HG02623 (cell line): ENCODE measurements around the gene PRKCE.

Source experiments
- ATAC-seq: cut with Tn5 transposase; IDR thresholded peaks from one replicate; pipeline ENCODE4 v1.9.1; 2021; ENCODE audit warnings: moderate library complexity; ENCODE audit not compliant: unreplicated experiment

Gene PRKCE

DNA sequence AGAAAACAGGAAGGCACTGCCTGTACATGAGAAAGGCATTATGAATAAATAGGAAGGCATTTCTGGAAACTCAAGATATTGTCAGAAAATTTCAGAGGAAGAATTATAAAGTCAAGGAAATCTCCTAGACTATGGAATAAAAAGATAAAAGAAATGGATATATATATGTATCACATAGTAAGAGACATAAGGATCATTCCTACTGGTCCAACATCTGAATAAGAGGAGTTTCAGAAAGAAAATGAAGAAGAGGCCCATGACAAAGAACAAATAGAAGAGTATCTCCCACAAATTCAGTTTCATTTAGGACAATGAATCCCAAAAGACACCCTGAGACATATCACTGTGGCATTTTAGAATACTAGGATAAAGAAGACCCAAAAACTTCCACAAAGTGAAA lies 178.8 kb downstream of the PRKCE start:
- ATAC-seq = no peak

- peak; percentile 23 for ATAC-seq
Observed at GRCh38 chr2:45833301-45833967, 182.0 kb downstream of the PRKCE start.

GRCh38 chr2:45833968-45834344 lies 182.5 kb downstream of the PRKCE start:
- ATAC-seq = peak; percentile 85

- ATAC-seq = no peak
Observed at GRCh38 chr2:45834372-45834771, 182.9 kb downstream of the PRKCE start.

- ATAC-seq = no peak
Observed at GRCh38 chr2:45834858-45835257, 183.4 kb downstream of the PRKCE start.

- ATAC-seq = no peak
Observed at GRCh38 chr2:45836316-45836715, 184.8 kb downstream of the PRKCE start.

- peak; percentile 29 for ATAC-seq
Observed at GRCh38 chr2:45836740-45837139, 185.3 kb downstream of the PRKCE start.

DNA sequence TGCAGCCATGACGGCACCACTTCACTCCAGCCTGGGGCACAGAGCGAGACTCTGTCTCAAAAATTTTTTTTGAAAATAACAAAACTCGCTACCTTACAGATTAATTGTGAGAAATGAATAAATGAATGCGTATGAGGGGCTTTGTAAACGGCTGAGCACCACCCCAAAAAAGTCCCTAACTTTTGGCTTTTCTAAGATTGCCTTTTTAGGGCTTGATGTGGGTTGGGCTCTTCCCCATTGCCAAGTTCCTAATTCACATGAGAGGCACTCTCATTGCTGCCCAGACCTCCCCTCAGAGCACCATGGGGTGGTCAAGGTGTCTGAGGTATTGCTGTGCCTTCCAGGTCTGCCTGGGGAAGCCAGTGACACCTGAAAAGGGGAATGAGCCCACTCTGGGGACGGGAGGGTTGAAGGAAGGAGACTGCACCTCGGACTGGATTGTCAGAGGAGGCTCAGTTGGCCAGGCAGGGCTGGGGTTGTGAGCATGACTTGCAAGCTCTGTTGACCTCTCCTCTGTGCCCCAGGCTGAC lies 186.4 kb downstream of the PRKCE start:
- no peak for ATAC-seq

DNA sequence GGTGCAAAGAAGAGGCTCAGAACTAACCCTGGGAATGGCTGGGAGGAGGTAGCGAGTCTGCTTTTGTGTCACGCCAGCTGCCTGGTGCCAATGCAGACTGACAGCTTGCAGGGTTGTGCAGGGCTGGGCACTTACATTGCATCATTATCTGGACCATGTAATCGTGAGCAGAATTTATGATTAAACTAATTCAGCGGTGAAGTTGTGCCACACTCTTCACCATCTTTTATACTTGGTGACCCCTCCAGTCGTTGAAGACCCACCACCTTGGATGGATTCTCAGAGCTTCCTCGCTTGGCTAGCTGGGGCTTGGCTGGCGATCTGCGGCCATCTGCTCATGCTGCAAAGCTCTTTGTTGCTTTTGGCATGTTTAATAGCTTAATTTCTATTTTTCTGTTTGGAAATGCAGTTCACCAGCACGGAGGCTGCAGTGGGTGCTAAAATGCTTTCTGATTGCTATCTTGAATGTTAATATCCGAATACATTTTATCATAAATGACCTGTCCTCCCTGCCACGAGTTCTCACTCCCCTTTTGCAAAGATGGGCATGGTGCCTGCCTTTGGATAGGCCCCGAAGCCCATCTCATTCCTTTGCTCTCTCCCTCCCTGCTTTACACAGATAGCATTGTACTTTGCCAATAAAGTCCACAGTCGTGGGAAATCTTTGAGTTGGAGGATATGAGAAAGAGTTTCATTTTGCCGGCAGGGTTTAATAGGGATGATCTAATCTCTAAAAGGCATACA lies 188.2 kb downstream of the PRKCE start:
- no peak for ATAC-seq

- no peak for ATAC-seq
Observed at GRCh38 chr2:45840481-45840880, 189.0 kb downstream of the PRKCE start.

DNA sequence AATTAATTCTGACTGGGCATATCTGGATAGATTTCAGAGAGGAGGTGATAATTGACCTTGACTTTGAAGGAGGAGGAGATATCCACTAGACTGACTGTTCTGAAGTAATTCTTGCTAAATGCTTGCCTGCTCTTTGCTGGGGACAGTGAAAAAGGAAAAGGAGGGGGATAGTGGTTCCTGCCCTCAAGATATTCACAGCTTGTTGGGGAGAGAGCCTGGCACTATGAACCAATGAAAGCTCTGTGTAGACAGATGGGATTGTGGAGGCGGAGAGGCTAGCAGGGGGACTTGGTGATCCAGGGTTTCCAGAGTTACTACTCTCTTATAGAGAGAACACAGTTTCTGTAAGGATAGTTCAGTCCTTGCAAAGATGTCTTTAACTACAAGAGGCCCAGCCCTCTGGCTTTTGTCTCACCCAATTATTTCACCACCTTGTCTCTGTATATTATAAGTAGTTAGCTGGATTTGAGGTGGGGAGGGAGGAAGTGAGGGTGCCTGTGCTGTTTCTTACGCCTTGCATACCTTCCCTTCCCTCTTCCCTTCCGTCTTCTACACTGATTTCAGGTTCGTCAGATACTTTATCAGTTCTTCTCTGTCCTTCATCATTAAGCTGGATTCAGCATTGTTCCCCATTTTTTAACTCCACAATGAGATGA lies 190.4 kb downstream of the PRKCE start:
- no peak for ATAC-seq

DNA sequence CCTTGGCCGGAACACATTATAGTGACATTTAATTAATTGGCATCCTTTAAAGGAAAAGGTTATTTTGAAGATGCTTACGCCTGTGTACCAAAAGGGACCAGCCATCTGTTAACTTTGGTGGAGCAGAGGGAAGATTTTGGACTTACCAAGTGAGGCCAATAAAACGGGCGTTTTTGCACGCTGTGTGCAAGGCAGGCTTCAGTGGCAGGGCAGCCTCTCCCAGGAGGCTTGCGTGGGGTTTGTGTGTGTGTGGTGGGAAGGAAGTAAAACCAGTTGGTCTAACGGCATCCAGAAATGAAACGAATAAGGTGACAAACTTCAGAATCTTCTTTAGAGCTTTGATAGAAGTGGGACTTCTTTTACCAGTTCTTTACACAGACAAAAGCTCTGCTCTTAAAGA lies 191.7 kb downstream of the PRKCE start:
- peak; percentile 47 for ATAC-seq

DNA sequence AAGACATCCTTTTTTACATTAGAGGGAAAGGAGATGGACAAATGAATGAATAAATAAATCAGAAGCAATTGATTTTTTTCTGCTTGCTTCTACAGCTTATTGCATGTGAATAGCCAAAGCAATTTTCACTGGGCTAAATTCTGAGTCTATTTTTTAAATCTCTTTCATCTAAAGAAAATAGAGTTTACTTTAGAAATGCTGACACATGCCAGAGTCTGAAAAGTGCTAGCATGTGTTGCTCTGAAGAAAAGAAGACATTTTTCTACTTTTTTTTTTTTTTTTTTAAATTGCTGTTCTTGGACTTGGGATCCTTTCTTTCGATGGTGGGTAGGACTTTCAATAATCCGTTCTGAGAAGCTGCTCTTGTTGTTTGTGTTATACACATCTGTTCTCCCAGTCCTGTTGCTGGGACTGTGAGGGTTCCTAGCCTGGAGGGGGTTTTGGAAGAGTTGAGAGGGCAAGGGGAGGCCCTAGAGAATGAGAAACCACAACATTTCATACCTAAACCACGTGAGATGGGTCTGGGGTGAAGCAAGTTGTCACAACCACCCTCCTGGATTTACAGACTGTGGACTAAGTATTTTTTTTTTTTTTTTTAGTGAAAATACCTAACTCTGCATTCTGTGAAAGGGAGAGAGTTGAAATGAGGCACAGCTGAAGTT lies 193.5 kb downstream of the PRKCE start:
- ATAC-seq = no peak

DNA sequence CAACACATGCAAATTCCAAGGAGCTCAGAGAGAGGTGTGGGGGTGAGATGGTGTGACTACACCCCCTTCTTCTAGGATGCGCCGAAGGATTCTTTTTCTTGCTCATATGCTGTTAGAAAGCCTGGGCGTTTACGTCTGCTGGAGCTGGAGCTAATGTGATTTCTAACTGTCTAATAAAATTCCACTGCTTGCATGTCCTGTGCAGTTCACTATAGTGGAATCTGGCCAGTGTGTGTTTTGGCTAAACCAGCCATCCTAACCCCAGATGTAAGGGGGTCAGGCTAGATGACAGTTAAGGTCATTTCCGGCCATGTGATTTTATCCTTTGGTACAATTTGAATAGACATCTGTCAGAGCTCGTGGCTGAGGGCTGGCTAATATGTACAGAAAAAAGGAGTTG lies 194.1 kb downstream of the PRKCE start:
- no peak for ATAC-seq

- no peak for ATAC-seq
Observed at GRCh38 chr2:45849491-45850283, 198.2 kb downstream of the PRKCE start.

DNA sequence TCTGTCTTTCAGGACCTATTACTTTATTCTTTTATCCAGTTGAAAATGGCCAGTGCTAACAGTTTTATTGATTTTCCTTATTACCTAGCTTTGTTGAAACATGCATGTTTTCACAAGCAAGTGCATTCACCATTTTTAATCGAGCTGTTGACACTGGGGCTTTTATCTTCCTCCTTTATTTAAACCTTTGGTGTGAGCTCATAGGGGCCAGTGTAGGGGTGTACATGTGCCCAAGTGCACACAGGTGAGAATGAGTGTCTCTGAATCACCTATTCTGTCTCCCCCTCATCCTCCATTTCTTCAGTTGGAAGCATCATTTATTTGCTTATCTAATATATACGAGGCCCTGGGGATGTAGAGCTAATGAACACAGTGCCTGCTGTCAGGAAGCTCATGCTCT lies 199.1 kb downstream of the PRKCE start:
- no peak for ATAC-seq

GRCh38 chr2:45851111-45851510 lies 199.6 kb downstream of the PRKCE start:
- no peak for ATAC-seq

GRCh38 chr2:45851576-45852304 lies 200.3 kb downstream of the PRKCE start:
- ATAC-seq = no peak

DNA sequence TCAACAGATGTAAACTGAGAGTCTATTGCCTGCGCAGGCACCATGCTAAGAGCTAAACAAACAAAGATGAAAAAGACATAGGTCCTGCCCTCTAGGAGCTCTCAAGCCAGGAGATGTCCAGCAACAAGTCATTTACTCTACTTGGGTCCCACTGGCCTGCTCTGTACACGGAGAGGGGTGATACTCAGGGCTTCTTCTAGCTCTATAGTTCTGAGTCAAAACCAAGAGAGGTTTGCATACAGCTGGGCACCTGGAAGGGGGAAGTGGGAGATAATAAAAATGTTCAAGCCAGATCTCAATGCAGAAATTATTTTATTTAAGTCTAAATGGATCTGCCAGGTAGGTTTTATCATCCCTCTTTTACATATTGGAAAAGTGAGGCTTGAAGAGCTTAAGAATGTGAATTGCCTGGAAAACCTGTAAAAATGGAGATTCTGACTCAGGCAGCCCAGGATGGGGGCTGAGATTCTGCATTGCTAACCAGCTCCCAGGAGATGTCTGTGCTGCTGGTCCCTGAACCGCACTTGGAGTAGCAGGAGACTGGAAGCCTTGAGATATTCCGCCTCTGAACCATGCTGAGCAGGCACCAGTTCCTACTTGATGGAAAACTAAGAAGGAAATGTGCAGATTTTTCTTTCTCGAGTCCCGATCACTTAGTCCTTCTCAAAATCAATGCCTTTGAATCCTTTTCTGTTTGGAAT lies 201.1 kb downstream of the PRKCE start:
- no peak for ATAC-seq
